Neural cell (in vitro differentiated cells): Measurements from ENCODE around the gene C5AR1. TPM values are rescaled to one million over a fixed set of nuclear protein-coding genes. Genes with fewer than 3 reads are reported as not detected.

Source experiments
- H2AFZ ChIP-seq: fragments of 200-600, 300-800 bp; sonication (generic), shearing (Covaris generic); 2 replicates; pipeline ENCODE4 v1.6.0; 2014; ENCODE audit warnings: low read depth, mild to moderate bottlenecking, antibody characterized with exemption, low read length, moderate library complexity
- H3F3A ChIP-seq: fragments of 200-600 bp; shearing (Covaris generic); 2 replicates; pipeline ENCODE4 v1.6.1; 2016; ENCODE audit warnings: mild to moderate bottlenecking, moderate library complexity, mixed read lengths, antibody characterized with exemption, low read length; ENCODE audit not compliant: insufficient read depth, poor library complexity, severe bottlenecking
- H3K27ac ChIP-seq: fragments of 200-600, 300-800 bp; sonication (generic), shearing (Covaris generic); 2 replicates; pipeline ENCODE4 v1.5.1; 2014; ENCODE audit warnings: mild to moderate bottlenecking, low read length, moderate library complexity
- H3K27me3 ChIP-seq: fragments of 300-800, 200-600 bp; sonication (generic), shearing (Covaris generic); 2 replicates; pipeline ENCODE4 v1.6.0; 2014; ENCODE audit warnings: mild to moderate bottlenecking, low read depth, low read length, moderate library complexity; ENCODE audit not compliant: insufficient read depth
- H3K36me3 ChIP-seq: fragments of 300-800, 200-600 bp; sonication (generic), shearing (Covaris generic); 2 replicates; pipeline ENCODE4 v1.5.1; 2014; ENCODE audit warnings: mild to moderate bottlenecking, antibody characterized with exemption, low read length, moderate library complexity; ENCODE audit not compliant: insufficient read depth
- H3K4me2 ChIP-seq: fragments of 300-800, 200-600 bp; sonication (generic), shearing (Covaris generic); 2 replicates; pipeline ENCODE4 v1.6.0; 2014; ENCODE audit warnings: mild to moderate bottlenecking, low read length
- H3K4me3 ChIP-seq: fragments of 300-800, 200-600 bp; sonication (generic), shearing (Covaris generic); 2 replicates; pipeline ENCODE4 v1.5.1; 2014; ENCODE audit warnings: mild to moderate bottlenecking, low read length, moderate library complexity
- H3K79me2 ChIP-seq: fragments of 200-600 bp; shearing (Covaris generic); replicated peaks from 2 replicates; pipeline ENCODE4 v1.6.0; 2014; ENCODE audit warnings: mild to moderate bottlenecking, low read length, moderate library complexity; ENCODE audit not compliant: insufficient read depth
- H3K9ac ChIP-seq: fragments of 300-800, 200-600 bp; sonication (generic), shearing (Covaris generic); 2 replicates; pipeline ENCODE4 v1.6.1; 2016; ENCODE audit warnings: mild to moderate bottlenecking, low read length, mixed read lengths
- H3K9me2 ChIP-seq: fragments of 200-600 bp; shearing (Covaris generic); 2 replicates; pipeline ENCODE4 v1.6.1; 2016; ENCODE audit warnings: mild to moderate bottlenecking, low read length, mixed read lengths; ENCODE audit not compliant: insufficient read depth
- H3K9me3 ChIP-seq: fragments of 200-600, 300-800 bp; sonication (generic), shearing (Covaris generic); 2 replicates; pipeline ENCODE4 v1.6.1; 2016; ENCODE audit warnings: mild to moderate bottlenecking, mixed run types, low read length, moderate library complexity, mixed read lengths
- H4K20me1 ChIP-seq: fragments of 200-600 bp; shearing (Covaris generic); 2 replicates; pipeline ENCODE4 v1.6.1; 2016; ENCODE audit warnings: mild to moderate bottlenecking, mixed run types; ENCODE audit not compliant: insufficient read depth
- CTCF ChIP-seq: fragments of 450-650 bp; IDR thresholded peaks from 2 replicates; pipeline ENCODE4 v1.5.1; 2014; ENCODE audit warnings: antibody characterized with exemption, mild to moderate bottlenecking, moderate library complexity; ENCODE audit not compliant: poor library complexity, severe bottlenecking
- EP300 ChIP-seq: fragments of 450-650 bp; conservative IDR thresholded peaks from 2 replicates; pipeline ENCODE4 v1.6.1; 2014; ENCODE audit warnings: antibody characterized with exemption, mild to moderate bottlenecking, moderate library complexity; ENCODE audit not compliant: poor library complexity, severe bottlenecking
- EZH2 ChIP-seq: fragments of 200-600, 300-800 bp; shearing (Covaris generic), sonication (generic); IDR thresholded peaks from 2 replicates; pipeline ENCODE4 v1.6.1; 2014; ENCODE audit warnings: antibody characterized with exemption, low read length, borderline replicate concordance, mild to moderate bottlenecking; ENCODE audit not compliant: insufficient read depth, poor library complexity, severe bottlenecking
- MXI1 ChIP-seq: fragments of 450-650 bp; conservative IDR thresholded peaks from 2 replicates; pipeline ENCODE4 v1.6.1; 2014; ENCODE audit warnings: antibody characterized with exemption, mild to moderate bottlenecking; ENCODE audit not compliant: poor library complexity, severe bottlenecking
- POLR2AphosphoS5 ChIP-seq: IDR thresholded peaks from 2 replicates; pipeline ENCODE4 v1.6.1; 2012
- RAD21 ChIP-seq: fragments of 450-650 bp; conservative IDR thresholded peaks from 2 replicates; pipeline ENCODE4 v1.6.1; 2014; ENCODE audit warnings: antibody characterized with exemption, mild to moderate bottlenecking, moderate library complexity
- SMC3 ChIP-seq: fragments of 450-650 bp; conservative IDR thresholded peaks from 2 replicates; pipeline ENCODE4 v1.6.1; 2014; ENCODE audit warnings: antibody characterized with exemption, mild to moderate bottlenecking, moderate library complexity; ENCODE audit not compliant: poor library complexity
- TAF1 ChIP-seq: IDR thresholded peaks from 2 replicates; pipeline ENCODE4 v1.6.1; 2012; ENCODE audit warnings: low read depth
- polyA plus RNA-seq: library from polyadenylated mRNA; depleted of rRNA; stranded (reverse); fragments of >200 nt; gene quantifications from 2 replicates; pipeline ENCODE4 v1.2.3, GENCODE V29; 2014
- TF ChIP-seq, protein P1 (sequence below): IDR thresholded peaks from 2 replicates; pipeline ENCODE4 v1.6.1; 2012; ENCODE audit warnings: borderline replicate concordance

C5AR1 gene
- polyA plus RNA-seq, 1 donor from 2014 or later = not detected

- Histone ChIP-seq H3K9me3 (no peaks in the 10 kb centered on the region), H3K79me2 (no peaks in the 10 kb centered on the region), H3K9me2 (no peaks in the 10 kb centered on the region), H3K27ac (peak overlapping the region; percentile 73), H3F3A (no peaks in the 10 kb centered on the region), H3K27me3 (no peaks in the 10 kb centered on the region), H2AFZ (peak overlapping the region; percentile 2), H3K4me3 (peak overlapping the region; percentile 77), H3K4me2 (peak overlapping the region; percentile 88), H3K36me3 (no peaks in the 10 kb centered on the region), H3K9ac (peak overlapping the region; percentile 76), H4K20me1 (no peaks in the 10 kb centered on the region)
- no peak for TF ChIP-seq EZH2
- TF ChIP-seq, protein P1, sequence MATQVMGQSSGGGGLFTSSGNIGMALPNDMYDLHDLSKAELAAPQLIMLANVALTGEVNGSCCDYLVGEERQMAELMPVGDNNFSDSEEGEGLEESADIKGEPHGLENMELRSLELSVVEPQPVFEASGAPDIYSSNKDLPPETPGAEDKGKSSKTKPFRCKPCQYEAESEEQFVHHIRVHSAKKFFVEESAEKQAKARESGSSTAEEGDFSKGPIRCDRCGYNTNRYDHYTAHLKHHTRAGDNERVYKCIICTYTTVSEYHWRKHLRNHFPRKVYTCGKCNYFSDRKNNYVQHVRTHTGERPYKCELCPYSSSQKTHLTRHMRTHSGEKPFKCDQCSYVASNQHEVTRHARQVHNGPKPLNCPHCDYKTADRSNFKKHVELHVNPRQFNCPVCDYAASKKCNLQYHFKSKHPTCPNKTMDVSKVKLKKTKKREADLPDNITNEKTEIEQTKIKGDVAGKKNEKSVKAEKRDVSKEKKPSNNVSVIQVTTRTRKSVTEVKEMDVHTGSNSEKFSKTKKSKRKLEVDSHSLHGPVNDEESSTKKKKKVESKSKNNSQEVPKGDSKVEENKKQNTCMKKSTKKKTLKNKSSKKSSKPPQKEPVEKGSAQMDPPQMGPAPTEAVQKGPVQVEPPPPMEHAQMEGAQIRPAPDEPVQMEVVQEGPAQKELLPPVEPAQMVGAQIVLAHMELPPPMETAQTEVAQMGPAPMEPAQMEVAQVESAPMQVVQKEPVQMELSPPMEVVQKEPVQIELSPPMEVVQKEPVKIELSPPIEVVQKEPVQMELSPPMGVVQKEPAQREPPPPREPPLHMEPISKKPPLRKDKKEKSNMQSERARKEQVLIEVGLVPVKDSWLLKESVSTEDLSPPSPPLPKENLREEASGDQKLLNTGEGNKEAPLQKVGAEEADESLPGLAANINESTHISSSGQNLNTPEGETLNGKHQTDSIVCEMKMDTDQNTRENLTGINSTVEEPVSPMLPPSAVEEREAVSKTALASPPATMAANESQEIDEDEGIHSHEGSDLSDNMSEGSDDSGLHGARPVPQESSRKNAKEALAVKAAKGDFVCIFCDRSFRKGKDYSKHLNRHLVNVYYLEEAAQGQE = peak; percentile 6
- TF ChIP-seq MXI1 = peak; percentile 68
- TF ChIP-seq SMC3 = no peak
- TF ChIP-seq EP300 = no peak
- TF ChIP-seq RAD21 = no peak
- no peak for TF ChIP-seq TAF1
- no peak for TF ChIP-seq CTCF
- peak; percentile 33 for TF ChIP-seq POLR2AphosphoS5
Measured at GRCh38 chr19:47274891-47275761, 34.5 kb upstream of the C5AR1 start.

DNA sequence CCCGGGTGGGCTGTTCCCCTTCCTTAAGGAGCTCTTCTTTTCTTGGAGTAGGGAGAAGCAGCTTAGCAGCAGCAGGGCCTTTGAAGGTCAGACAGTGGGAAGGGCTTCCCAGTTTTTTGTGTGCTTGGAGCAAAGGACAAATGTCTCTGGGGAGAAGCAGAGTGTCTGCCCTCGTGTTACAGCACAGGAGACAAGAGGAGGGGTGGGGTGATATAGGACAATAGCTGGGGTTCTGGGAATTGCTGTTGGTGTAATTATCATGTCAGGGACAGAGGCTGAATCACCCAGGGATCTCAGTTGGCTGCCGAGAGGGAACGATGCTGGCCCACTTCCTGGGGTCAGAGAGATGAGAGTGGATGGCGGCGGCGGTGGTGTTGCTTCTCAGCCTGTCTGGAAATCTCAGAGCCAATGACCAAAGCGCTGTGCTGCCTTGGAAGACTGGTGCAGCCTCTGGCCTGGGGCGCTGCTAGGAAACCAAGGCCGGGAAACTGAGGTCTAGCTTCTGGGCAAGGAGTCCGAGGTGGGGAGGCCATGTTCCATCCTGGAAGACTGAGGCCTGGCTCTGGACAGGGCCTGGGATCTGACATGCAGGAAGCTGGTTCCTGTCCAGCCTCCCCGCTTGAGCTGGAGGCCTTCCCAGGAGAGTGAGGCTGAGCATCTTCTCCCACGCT, 33.7 kb upstream of the C5AR1 start:
- no peaks in the 10 kb centered on the region for H4K20me1 ChIP-seq
- H3K79me2 ChIP-seq = no peaks in the 10 kb centered on the region
- no peaks in the 10 kb centered on the region for H3K9me2 ChIP-seq
- H3K36me3 ChIP-seq = no peaks in the 10 kb centered on the region
- TF ChIP-seq TAF1 (no peak), MXI1 (no peak), POLR2AphosphoS5 (no peak), EP300 (no peak), RAD21 (no peak), CTCF (no peak), EZH2 (no peak), SMC3 (no peak)
- TF ChIP-seq, protein P1 = no peak
- H3K27me3 ChIP-seq = no peaks in the 10 kb centered on the region
- peak overlapping the region; percentile 77 for H3K4me3 ChIP-seq
- peak overlapping the region; percentile 76 for H3K9ac ChIP-seq
- no peaks in the 10 kb centered on the region for H3F3A ChIP-seq
- H3K27ac ChIP-seq = peak overlapping the region; percentile 73
- peak overlapping the region; percentile 2 for H2AFZ ChIP-seq
- H3K9me3 ChIP-seq = no peaks in the 10 kb centered on the region
- H3K4me2 ChIP-seq = peak overlapping the region; percentile 88
